ENCODE results near the gene DICER1.

The DICER1 gene

GRCh38 chr14:95098984-95099599 lies 58.2 kb downstream of the DICER1 start:
- TF ChIP-seq CTCF (conservative IDR thresholded peaks at IDR 0.05), result peak; percentile 92
- H3K27ac ChIP-seq, result no peak overlapping the region

- TF ChIP-seq CTCF (conservative IDR thresholded peaks at IDR 0.05), result no peak
- no peak overlapping the region for H3K27ac ChIP-seq
These were observed 59.9 kb downstream of the DICER1 start for GRCh38 chr14:95097385-95097784.

GRCh38 chr14:95096476-95096875 lies 60.9 kb downstream of the DICER1 start:
- H3K27ac ChIP-seq, result no peak overlapping the region
- no peak for TF ChIP-seq CTCF (conservative IDR thresholded peaks at IDR 0.05)

- no peak overlapping the region for H3K27ac ChIP-seq
- TF ChIP-seq CTCF (conservative IDR thresholded peaks at IDR 0.05), result no peak
These were observed 61.3 kb downstream of the DICER1 start for GRCh38 chr14:95095996-95096395.

GRCh38 chr14:95092723-95093122 lies 64.6 kb downstream of the DICER1 start:
- H3K27ac ChIP-seq, result no peak overlapping the region
- TF ChIP-seq CTCF (conservative IDR thresholded peaks at IDR 0.05), result no peak

GRCh38 chr14:95091581-95091980 lies 65.7 kb downstream of the DICER1 start:
- H3K27ac ChIP-seq, result no peak overlapping the region
- no peak for TF ChIP-seq CTCF (conservative IDR thresholded peaks at IDR 0.05)

- no peak for TF ChIP-seq CTCF (conservative IDR thresholded peaks at IDR 0.05)
These were observed 68.7 kb downstream of the DICER1 start for GRCh38 chr14:95088665-95089064.

More at GRCh38 chr14:95088665-95089064, 68.7 kb downstream of the DICER1 start:
- H3K27ac ChIP-seq, result no peak overlapping the region

Measured in VCaP (cell line).